Stimulated activated CD4-positive, alpha-beta T cell treated with anti-CD3 and anti-CD28 coated beads, Interleukin-2, amount 100 ng/mL, for 48 hours (primary cell): ENCODE data around the gene HOXA6.

ENCODE experiments used
- DNase-seq, 2 donors: peaks; one replicate each; pipeline ENCODE4 v3.0.0-alpha.2; 2020

Gene HOXA6

GRCh38 chr7:27107391-27108381 is 39.9 kb downstream of the HOXA6 start:
- no peak for DNase-seq

DNA sequence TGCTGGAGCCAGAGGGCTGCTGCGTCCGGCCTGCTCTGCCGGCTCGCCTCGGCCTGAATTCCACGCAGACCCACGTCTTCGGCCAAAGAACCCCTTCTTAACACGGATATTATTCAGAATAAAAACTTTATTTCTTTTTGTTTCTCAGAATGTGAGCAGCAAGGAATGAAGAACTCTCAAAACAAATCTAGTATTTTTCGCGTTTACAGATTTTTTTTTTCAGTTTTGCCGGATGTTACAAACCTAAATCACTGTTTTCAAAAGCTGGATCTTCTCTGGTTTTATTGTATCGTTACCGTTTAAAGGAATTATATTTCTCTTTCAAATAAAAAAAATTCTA is 40.7 kb downstream of the HOXA6 start:
- DNase-seq: no peak

DNA sequence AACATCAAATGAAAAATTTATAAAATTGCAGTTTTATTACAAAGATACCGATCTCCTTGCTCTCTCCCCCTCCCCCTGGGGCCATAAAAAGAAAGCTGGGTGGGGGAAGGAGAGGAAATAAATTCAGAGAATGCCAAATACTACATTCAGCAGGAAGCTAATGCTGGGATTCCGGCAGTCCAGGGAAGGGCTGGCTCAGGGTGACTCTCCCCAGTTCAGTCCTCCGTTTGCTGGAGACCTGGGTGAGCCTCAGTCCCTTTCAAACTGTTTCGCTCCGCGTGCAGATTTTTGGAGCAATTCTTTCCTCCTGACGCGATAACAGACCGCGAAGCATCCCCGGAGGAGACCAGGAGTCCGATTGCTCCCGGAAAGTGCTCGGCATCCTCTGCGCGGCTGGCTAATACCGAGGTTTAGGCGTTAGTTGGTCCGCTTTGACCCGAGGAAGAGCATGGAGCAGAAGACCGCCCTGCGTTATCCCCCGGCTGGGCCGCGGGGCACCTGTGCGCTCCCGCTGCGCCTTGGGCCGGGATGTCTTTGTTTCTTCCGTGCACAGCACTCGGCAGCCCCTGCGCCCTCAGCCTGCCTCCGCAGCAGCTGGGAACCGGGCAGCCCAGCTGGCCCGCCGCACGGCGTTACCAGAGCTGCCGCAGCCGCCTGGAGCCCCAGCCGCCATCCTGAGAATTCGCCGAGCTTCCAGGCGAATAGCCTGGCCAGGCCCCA is 41.2 kb downstream of the HOXA6 start:
- DNase-seq: no peak

- DNase-seq: no peak
Observed at GRCh38 chr7:27105301-27106031, 42.1 kb downstream of the HOXA6 start.

- DNase-seq: no peak
Observed at GRCh38 chr7:27104341-27105058, 43.1 kb downstream of the HOXA6 start.

GRCh38 chr7:27103489-27104226 is 43.9 kb downstream of the HOXA6 start:
- no peak for DNase-seq

GRCh38 chr7:27102581-27103442 is 44.8 kb downstream of the HOXA6 start, which contains the start of gene HOXA2:
TSS of gene HOXA2 (minus strand) at chr7:27102683. CDS start at chr7:27102500, 183 bp downstream.
- no peak for DNase-seq

- DNase-seq: no peak
Observed at GRCh38 chr7:27101957-27102580, 45.5 kb downstream of the HOXA6 start.

DNA sequence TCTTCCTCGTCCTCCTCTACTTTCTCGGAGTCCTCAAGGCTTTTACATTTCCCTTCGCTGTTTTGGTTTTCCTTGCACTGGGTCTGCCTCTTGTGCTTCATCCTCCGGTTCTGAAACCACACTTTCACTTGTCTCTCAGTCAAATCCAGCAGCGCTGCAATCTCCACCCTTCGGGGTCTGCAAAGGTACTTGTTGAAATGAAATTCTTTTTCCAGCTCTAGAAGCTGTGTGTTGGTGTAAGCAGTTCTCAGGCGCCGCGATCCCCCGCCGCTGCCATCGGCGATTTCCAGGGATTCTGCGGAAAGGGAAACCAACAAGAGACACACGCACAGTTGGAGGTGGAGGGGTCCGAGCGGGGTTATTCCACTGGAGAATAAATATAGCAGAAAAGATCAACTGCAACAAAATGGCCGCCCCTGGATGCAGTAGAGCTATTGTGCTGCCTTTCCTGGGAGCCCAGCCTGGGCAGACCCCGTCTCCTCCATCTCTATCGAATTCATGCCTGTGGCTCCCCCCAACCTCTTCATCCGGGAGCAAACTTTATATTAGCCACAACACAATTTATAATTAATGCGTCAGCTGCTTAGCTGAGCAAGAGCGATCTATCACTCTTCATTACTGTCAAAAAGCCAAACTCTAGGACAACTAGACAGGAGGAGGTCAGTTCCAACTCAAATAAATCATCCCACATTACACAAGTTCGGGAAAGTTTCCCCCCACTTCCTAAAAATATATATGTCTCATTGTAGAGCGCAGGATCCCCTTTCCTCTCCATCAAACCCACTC is 46.2 kb downstream of the HOXA6 start:
- no peak for DNase-seq

GRCh38 chr7:27100694-27101170 is 46.8 kb downstream of the HOXA6 start:
- no peak for DNase-seq

DNA sequence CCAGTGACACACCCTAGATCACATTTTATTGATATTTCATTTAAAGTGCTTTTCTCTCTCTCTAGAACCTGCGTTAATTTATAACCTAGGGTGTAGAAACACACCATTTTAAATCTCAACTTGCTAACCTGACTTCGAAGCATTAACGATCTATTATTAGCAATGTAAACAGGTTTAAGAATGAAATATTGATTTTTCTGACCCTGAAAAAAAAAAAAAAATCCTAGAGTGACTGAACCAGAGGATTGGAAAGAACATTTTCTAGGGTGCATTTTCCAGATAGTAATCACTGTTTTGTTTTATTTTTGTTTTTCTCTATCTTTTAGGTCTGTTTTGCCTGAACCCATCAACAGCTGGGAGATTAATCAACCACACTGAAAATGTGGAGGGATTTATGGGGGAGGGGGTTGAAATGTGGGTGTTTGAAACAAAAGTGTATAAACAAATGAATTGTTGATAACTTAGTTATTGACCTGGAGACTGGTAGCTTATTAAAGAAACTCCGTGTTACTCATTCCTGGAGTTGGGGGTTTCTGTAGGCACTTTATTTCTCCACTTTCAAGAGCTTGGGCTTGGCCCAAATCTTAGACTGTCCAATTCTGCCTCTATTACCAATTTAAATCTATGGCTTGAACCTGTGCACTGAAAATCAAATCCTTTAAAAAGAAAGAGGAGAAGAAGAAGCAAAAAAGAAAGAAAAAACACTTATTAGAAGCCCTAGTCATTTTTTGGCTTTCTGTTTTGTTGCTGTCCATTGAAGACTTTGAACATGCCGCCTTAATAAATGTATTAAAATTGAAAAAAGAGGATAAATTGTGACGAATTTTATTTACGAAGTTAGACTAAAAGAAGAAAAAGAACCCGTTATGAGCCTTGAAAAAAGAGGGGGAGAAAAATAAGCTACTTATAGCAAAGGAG is 47.9 kb downstream of the HOXA6 start:
- no peak for DNase-seq

GRCh38 chr7:27098578-27099451 is 48.8 kb downstream of the HOXA6 start:
- DNase-seq: no peak

DNA sequence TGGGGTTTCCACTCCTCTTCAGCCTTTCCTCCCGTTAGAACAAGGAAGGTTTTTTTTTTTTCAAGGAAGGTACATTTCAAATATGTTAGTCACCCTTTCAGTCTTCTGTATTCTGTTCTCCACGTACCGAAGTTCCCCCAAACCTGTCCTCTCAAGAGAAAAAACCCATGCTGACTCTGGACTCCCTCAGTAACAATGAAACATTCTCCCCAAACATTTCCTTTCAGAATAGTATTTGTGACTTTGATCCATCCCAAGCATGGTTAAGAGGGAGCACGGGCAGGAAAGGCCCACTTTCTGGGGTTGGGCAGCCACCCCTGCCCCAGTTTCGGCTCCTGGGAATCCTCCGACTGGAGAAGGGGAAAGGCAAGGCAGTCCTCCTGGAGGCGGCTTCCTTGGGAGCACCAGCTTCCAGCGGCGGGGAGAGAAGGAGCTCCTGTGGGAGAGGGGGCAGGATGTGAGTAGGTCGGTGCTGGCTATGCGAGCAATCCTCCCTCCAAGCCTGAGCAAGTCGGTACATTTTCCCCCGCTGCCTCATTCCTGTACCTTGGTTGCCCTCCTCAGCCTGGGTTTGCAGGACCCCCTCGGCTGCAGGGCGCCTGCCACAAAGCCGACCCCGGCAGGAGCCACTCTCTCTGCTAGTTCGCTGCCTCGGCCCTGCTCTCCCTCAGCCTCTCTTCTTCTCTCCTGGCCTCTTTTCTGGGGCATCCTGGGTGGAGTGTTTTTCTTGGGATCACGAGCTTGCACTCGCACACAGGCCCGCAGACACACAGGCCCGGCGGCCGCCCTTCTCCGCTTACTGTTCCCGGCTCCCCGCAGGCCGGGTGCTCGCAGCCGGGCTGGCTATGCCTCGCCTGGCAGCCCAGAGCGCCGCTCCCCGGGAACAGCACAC is 49.6 kb downstream of the HOXA6 start:
- DNase-seq: no peak

GRCh38 chr7:27096768-27097514 is 50.6 kb downstream of the HOXA6 start:
- DNase-seq: no peak
